ENCODE results near the gene MYBBP1A. TPM values are rescaled to one million over a fixed set of nuclear protein-coding genes. Genes with fewer than 3 reads are reported as not detected.

Gene MYBBP1A
- total and polyA plus RNA-seq, 2 of the 4 experiments (the other 2 are of a cell fraction), result 22.6 to 45.9 TPM

DNA sequence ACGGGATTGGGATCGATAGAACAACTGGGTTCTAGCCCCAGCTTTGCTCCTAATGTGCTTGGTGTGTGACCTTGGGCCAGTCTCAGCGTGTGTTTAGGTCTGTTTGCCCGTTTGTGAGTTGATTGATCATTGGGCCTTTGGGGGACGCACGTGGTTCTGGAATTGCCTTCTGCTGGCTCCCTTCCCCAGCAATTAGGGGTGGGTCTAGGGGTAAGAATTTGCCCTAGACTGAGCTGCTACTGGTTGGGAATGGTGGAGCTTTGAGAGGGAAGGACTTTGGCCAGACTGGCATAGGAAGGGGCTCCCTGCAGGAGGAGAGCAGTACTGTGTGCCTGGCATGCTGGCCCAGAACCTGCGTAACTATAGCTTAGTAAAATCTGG is 55.0 kb downstream of the MYBBP1A start:
- no peaks in the 10 kb centered on the region for H3K79me1 ChIP-seq (ENCODE audit: low read depth in 1 of 2, low read length in 2 of 2)
- no peak overlapping the region for H3K23ac ChIP-seq (ENCODE audit: low read depth, low read length)
- H3K56ac ChIP-seq (ENCODE audit: extremely low read depth, insufficient read depth, low read length), result no peak overlapping the region
- no peak overlapping the region for H4K5ac ChIP-seq (ENCODE audit: low read depth, low read length)
- H2AK9ac ChIP-seq (replicated peaks; ENCODE audit: low read depth, low read length, poor library complexity), result no peak overlapping the region
- H2BK120ac ChIP-seq (ENCODE audit: low read depth, low read length), result no peak overlapping the region
- no peak overlapping the region for H3K18ac ChIP-seq (ENCODE audit: low read depth, low read length)
- no peak overlapping the region for H3K4me2 ChIP-seq (ENCODE audit: low read depth, low read length)
- H3K9me1 ChIP-seq (ENCODE audit: insufficient read depth, low read length), result no peaks in the 10 kb centered on the region
- intact Hi-C loops (cut with micrococcal nuclease), result no loop called here
- no peak overlapping the region for H4K8ac ChIP-seq (ENCODE audit: low read depth in 2 of 2, low read length in 2 of 2)
- CTCF ChIA-PET, result no interaction called here
- peaks cover 67% of the 10 kb centered on the region for H3K27me3 ChIP-seq (ENCODE audit: control insufficient read depth, insufficient read depth, low read length)
- H2BK15ac ChIP-seq (ENCODE audit: low read depth, low read length), result no peak overlapping the region
- H2AFZ ChIP-seq (replicated peaks; ENCODE audit: low read length, poor library complexity), result no peak overlapping the region
- no peak overlapping the region for H3K4ac ChIP-seq (ENCODE audit: low read depth, low read length)
- no peaks in the 10 kb centered on the region for H3K36me3 ChIP-seq (ENCODE audit: control insufficient read depth, insufficient read depth, low read length)
- H3K9ac ChIP-seq (ENCODE audit: low read depth, low read length), result no peak overlapping the region
- peaks cover 6% of the 10 kb centered on the region for H4K20me1 ChIP-seq (ENCODE audit: insufficient read depth, low read length)
- no peak overlapping the region for H2BK20ac ChIP-seq (ENCODE audit: low read depth, low read length)
- no CpG with 5 or more reads among the region's 7 CpGs for WGBS, 2 experiments (ENCODE audit: extremely low coverage in 2 of 2, insufficient read length in 1 of 2)
- in situ Hi-C loops (cut with MboI; ENCODE audit: low sequenced_read_pairs), result no loop called here
- no peak for DNase-seq
- H3K14ac ChIP-seq (replicated peaks; ENCODE audit: low read depth, low read length), result no peak overlapping the region
- H3K9me3 ChIP-seq (ENCODE audit: control insufficient read depth, insufficient read depth, low read length), result no peaks in the 10 kb centered on the region
- no peaks in the 10 kb centered on the region for H3K4me1 ChIP-seq (ENCODE audit: control insufficient read depth, insufficient read depth, low read length)
- H3K4me3 ChIP-seq (ENCODE audit: insufficient read depth, low read depth, low read length), result no peak overlapping the region
- POLR2A ChIA-PET (ENCODE audit: unreplicated experiment), result no interaction called here
- TF ChIP-seq ELK1 (IDR thresholded peaks at IDR 0.05; ENCODE audit: borderline replicate concordance, low read depth, low read length) (no peak), RCOR1 (IDR thresholded peaks at IDR 0.05; ENCODE audit: insufficient replicate concordance, low read length) (no peak), CHD1 (IDR thresholded peaks at IDR 0.05; ENCODE audit: low read depth, low read length) (no peak), SMC3 (IDR thresholded peaks at IDR 0.05; ENCODE audit: low read depth, low read length) (no peak)
- no peak for ATAC-seq (ENCODE audit: low read depth)
- no TSS peak for BruUV-seq (replicated peaks)
- no peak overlapping the region for H2BK5ac ChIP-seq (ENCODE audit: low read depth, low read length, poor library complexity, severe bottlenecking)
- H3K27ac ChIP-seq (ENCODE audit: insufficient read depth, low read length), result no peak overlapping the region
- dilution Hi-C loops (cut with HindIII; ENCODE audit: low sequenced_read_pairs, unreplicated experiment), result no loop called here
- H2AK5ac ChIP-seq (ENCODE audit: low read depth, low read length), result no peak overlapping the region
- H4K91ac ChIP-seq (ENCODE audit: insufficient read depth, low read depth, low read length), result no peak overlapping the region
